NCI-H2107 treated with DMSO at 0.1 percent for 48 hours (cell line): Measurements from ENCODE around the gene SLPI.

Source experiments
- DNase-seq: peaks from one replicate; lab custom pipeline; 2025; ENCODE audit not compliant: unreplicated experiment; lab: John Stamatoyannopoulos, UW

SLPI gene

GRCh38 chr20:45218636-45219035, 35.7 kb downstream of the SLPI start:
- DNase-seq = no peak

DNA sequence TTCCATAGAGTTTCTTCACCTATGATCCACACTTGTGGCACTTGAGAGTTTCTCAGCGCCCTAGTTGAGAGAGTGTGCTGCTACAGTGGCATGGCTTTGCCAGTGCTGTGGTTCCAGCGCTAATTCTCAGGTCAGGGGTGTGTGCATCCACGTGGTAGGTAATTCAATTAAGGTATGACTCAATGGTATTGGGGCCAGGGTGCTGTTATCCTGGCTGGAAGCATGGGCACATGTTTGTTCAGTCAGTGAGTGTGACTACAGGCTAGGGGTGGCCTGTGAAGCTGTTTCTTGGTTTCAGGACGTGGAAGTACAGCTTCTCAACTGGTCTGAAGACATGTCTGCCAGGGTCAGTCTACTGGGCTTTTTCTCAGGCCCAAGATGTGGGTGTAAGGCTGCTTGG, 36.2 kb downstream of the SLPI start:
- no peak for DNase-seq

GRCh38 chr20:45212836-45213235, 41.5 kb downstream of the SLPI start:
- no peak for DNase-seq

GRCh38 chr20:45211569-45212474, 42.5 kb downstream of the SLPI start:
- no peak for DNase-seq

DNA sequence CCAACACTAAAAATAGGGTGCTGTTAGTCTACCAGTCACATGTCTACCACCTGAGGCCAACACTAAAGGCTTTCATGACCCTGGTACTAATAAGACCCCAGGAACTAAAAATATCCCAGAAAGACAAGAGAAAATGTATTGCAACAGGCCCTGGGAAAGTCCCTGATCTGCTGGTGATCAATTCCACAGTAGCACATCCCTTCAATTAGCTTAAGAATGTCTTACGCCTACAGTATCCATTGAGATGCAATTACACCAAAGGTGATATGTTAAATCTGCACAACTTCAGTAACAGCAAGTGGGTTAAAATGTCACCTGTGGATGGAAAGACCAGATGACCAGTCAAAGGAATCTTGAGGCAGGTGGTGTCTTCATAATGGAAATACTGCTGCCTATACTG, 44.4 kb downstream of the SLPI start:
- DNase-seq = no peak

DNA sequence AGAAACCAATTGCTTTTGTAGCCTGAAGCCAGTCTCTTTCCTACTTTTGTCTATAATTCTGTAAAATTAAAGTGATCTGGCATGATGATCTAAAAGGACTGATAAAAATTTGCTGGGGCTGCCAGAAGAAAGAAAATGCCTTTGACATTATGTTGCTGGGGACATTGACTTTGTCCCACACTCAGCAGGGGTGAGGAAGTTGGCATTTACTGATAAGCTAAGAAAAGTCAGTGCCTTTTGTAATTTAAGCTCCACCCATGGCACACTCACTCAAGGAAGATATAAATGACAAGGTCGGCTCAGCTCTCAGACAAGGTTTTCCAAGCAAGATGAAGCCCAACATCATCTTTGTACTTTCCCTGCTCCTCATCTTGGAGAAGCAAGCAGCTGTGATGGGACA, 47.6 kb downstream of the SLPI start, which contains the start of gene SEMG1:
Gene SEMG1, plus strand, starts transcription at position 309 of the 400 bp plus-strand sequence. Its CDS starts 21 bp downstream, at position 330.
- DNase-seq = no peak
